OCI-LY7 (cell line): ENCODE measurements around the gene BTBD6.

Experiments
- EZH2phosphoT487 ChIP-seq: fragments of 200-600 bp; sonication (generic); IDR thresholded peaks from 2 replicates; pipeline ENCODE4 v1.6.1; 2018; ENCODE audit warnings: low read depth, borderline replicate concordance, mild to moderate bottlenecking, mixed run types, antibody characterized with exemption, low read length, moderate library complexity, mixed read lengths
- TF ChIP-seq, protein P1 (sequence below): fragments of 200-600 bp; sonication (generic); conservative IDR thresholded peaks from 2 replicates; pipeline ENCODE4 v1.5.1; 2014; ENCODE audit warnings: mild to moderate bottlenecking, antibody characterized with exemption, low read length, moderate library complexity, mixed read lengths

GRCh38 chr14:105214324-105214915 lies 33.9 kb upstream of the BTBD6 start:
- TF ChIP-seq, protein P1, sequence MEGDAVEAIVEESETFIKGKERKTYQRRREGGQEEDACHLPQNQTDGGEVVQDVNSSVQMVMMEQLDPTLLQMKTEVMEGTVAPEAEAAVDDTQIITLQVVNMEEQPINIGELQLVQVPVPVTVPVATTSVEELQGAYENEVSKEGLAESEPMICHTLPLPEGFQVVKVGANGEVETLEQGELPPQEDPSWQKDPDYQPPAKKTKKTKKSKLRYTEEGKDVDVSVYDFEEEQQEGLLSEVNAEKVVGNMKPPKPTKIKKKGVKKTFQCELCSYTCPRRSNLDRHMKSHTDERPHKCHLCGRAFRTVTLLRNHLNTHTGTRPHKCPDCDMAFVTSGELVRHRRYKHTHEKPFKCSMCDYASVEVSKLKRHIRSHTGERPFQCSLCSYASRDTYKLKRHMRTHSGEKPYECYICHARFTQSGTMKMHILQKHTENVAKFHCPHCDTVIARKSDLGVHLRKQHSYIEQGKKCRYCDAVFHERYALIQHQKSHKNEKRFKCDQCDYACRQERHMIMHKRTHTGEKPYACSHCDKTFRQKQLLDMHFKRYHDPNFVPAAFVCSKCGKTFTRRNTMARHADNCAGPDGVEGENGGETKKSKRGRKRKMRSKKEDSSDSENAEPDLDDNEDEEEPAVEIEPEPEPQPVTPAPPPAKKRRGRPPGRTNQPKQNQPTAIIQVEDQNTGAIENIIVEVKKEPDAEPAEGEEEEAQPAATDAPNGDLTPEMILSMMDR, result no peak
- no peak for TF ChIP-seq EZH2phosphoT487
